K562 (cell line): Measurements from ENCODE around the gene CCSER1. TPM values are rescaled to one million over a fixed set of nuclear protein-coding genes. Genes with fewer than 3 reads are reported as not detected.

Source experiments
- ATAC-seq: fragments of 200-7000 bp; cut with Tn5 transposase; 3 replicates; pipeline ENCODE4 v1.9.1; 2020; ENCODE audit warnings: moderate library complexity
- BruUV-seq: library from RNA; stranded (reverse); fragments of 400-500 nt; replicated peaks from 2 replicates; lab custom pipeline; 2021; lab: Mats Ljungman, UMichigan
- CTCF ChIA-PET: fragments of 300-600 bp; formaldehyde crosslinking; extraction: SDS; loops from one replicate; lab custom pipeline; 2021; ENCODE audit warnings: low intra/inter-chr PET ratio; lab: Yijun Ruan, JAX
- POLR2A ChIA-PET: fragments of 300-600, 350-650 bp; sonication (Branson Sonifier 250); formaldehyde crosslinking; extraction: SDS; loops from one replicate; lab custom pipeline; 2021; ENCODE audit warnings: antibody characterized with exemption, inconsistent platforms; lab: Yijun Ruan, JAX
- DNase-seq, 4 experiments: peaks; one replicate each; pipeline versions ENCODE4 v3.0.0 to v3.0.0-alpha.2; 2011 to 2018; ENCODE audit warnings: low spot score in 3 of 4, mixed read lengths in 3 of 4; ENCODE audit errors: extremely low read depth in 1 of 4
- FAIRE-seq: peaks from 2 replicates; lab custom pipeline; 2011; peaks lifted over from hg19 to GRCh38; lab: Jason Lieb, UNC
- H2AFZ ChIP-seq: 2 replicates; pipeline ENCODE4 v1.6.0; 2011; ENCODE audit warnings: low read depth, low read length, control low read depth, inconsistent platforms
- H3K27ac ChIP-seq: fragments of 200-600 bp; 3 replicates; pipeline ENCODE4 v1.8.0; 2011; ENCODE audit warnings: low read depth, mild to moderate bottlenecking, control low read depth, inconsistent platforms, low read length, moderate library complexity, mixed read lengths; ENCODE audit errors: extremely low read depth
- H3K27me3 ChIP-seq, 2 experiments: fragments of 300-600 bp in 1 of 2; 2 replicates in 1 of 2; 3 replicates in 1 of 2; pipeline versions ENCODE4 v1.6.0 to v1.8.0; 2011; ENCODE audit warnings: inconsistent platforms in 2 of 2, low read length in 2 of 2, mild to moderate bottlenecking in 1 of 2, mixed read lengths in 1 of 2, moderate library complexity in 1 of 2; ENCODE audit not compliant: control insufficient read depth in 2 of 2, insufficient read depth in 2 of 2
- H3K36me3 ChIP-seq: fragments of 300-600 bp; 3 replicates; pipeline ENCODE4 v1.8.0; 2011; ENCODE audit warnings: mild to moderate bottlenecking, low read length, inconsistent platforms; ENCODE audit not compliant: control insufficient read depth, insufficient read depth
- H3K4me1 ChIP-seq, 2 experiments: fragments of 200-600 bp in 1 of 2; replicated peaks in 1 of 2; 2 replicates in 1 of 2; 3 replicates in 1 of 2; pipeline versions ENCODE4 v1.5.1 to v1.8.0; 2011; ENCODE audit warnings: inconsistent platforms in 2 of 2, low read length in 2 of 2, mild to moderate bottlenecking in 1 of 2, mixed read lengths in 1 of 2, moderate library complexity in 1 of 2; ENCODE audit not compliant: control insufficient read depth in 2 of 2, insufficient read depth in 2 of 2
- H3K4me2 ChIP-seq: 2 replicates; pipeline ENCODE4 v1.6.1; 2011; ENCODE audit warnings: low read length, control low read depth, inconsistent platforms, mixed read lengths; ENCODE audit not compliant: insufficient read depth
- H3K4me3 ChIP-seq: fragments of 200-600 bp; sonication (generic), shearing (Covaris generic); 2 replicates; pipeline ENCODE4 v1.5.1; 2016; ENCODE audit warnings: control low read depth, inconsistent platforms
- H3K79me2 ChIP-seq: fragments of 200-600 bp; 3 replicates; pipeline ENCODE4 v1.8.0; 2011; ENCODE audit warnings: low read length, inconsistent platforms; ENCODE audit not compliant: control insufficient read depth, insufficient read depth
- H3K9ac ChIP-seq, 2 experiments: 2 replicates each; pipeline versions ENCODE4 v1.6.0 to v1.6.1; 2011; ENCODE audit warnings: low read depth in 2 of 2, low read length in 2 of 2, control low read depth in 1 of 2, inconsistent platforms in 1 of 2, mild to moderate bottlenecking in 1 of 2, mixed read lengths in 1 of 2; ENCODE audit not compliant: insufficient read depth in 1 of 2
- H3K9me1 ChIP-seq: one replicate; pipeline ENCODE4 v1.6.0; 2011; ENCODE audit warnings: inconsistent platforms, mild to moderate bottlenecking, low read length, moderate library complexity; ENCODE audit not compliant: control insufficient read depth, insufficient read depth
- H3K9me3 ChIP-seq: replicated peaks from 2 replicates; pipeline ENCODE4 v1.5.1; 2011; ENCODE audit warnings: low read depth, low read length, inconsistent platforms; ENCODE audit not compliant: control insufficient read depth, insufficient read depth
- H4K20me1 ChIP-seq: replicated peaks from 2 replicates; pipeline ENCODE4 v1.6.1; 2011; ENCODE audit warnings: low read length, inconsistent platforms, mixed read lengths; ENCODE audit not compliant: control insufficient read depth, insufficient read depth
- E2F8 ChIP-seq: fragments of 450-650 bp; IDR thresholded peaks from 2 replicates; pipeline ENCODE4 v1.7.1; 2018; ENCODE audit warnings: mild to moderate bottlenecking, low read depth; ENCODE audit not compliant: partially characterized antibody
- ELF4 ChIP-seq: fragments of 450-650 bp; formaldehyde crosslinking; IDR thresholded peaks from 2 replicates; pipeline ENCODE4 v1.4.0; 2022; ENCODE audit warnings: missing genetic modification characterization
- FUS ChIP-seq: fragments of 200-400 bp; formaldehyde crosslinking; optimal IDR thresholded peaks from 2 replicates; pipeline ENCODE3; 2017; ENCODE audit warnings: low read depth, low read length
- HDAC6 ChIP-seq: IDR thresholded peaks from 2 replicates; pipeline ENCODE4 v1.6.1; 2012; ENCODE audit warnings: low read depth, mild to moderate bottlenecking, control low read depth, inconsistent platforms, low read length, moderate library complexity
- LARP7 ChIP-seq: fragments of 450-650 bp; IDR thresholded peaks from 2 replicates; pipeline ENCODE4 v1.6.1; 2016
- MLLT1 ChIP-seq, 2 experiments: fragments of 450-650 bp; IDR thresholded peaks; 2 replicates each; pipeline ENCODE4 v1.6.1; 2016
- POLR2B ChIP-seq: fragments of 450-650 bp; IDR thresholded peaks from 2 replicates; pipeline ENCODE4 v1.6.1; 2018; ENCODE audit warnings: low read depth; ENCODE audit not compliant: partially characterized antibody
- TAL1 ChIP-seq: fragments of 450-650 bp; IDR thresholded peaks from 2 replicates; pipeline ENCODE4 v1.6.1; 2016; ENCODE audit warnings: mild to moderate bottlenecking
- ZKSCAN3 ChIP-seq: fragments of 250-450 bp; sonication (Bioruptor Pico); IDR thresholded peaks from 2 replicates; pipeline ENCODE4 v1.4.0; 2020
- ZNF57 ChIP-seq: fragments of 450-650 bp; formaldehyde crosslinking; IDR thresholded peaks from 2 replicates; pipeline ENCODE4 v1.4.0; 2020; ENCODE audit warnings: mild to moderate bottlenecking, moderate library complexity
- ZNF586 ChIP-seq: fragments of 450-650 bp; formaldehyde crosslinking; conservative IDR thresholded peaks from 2 replicates; pipeline ENCODE4 v1.4.0; 2020; ENCODE audit warnings: mild to moderate bottlenecking, moderate library complexity
- ZNF592 ChIP-seq: fragments of 450-650 bp; IDR thresholded peaks from 2 replicates; pipeline ENCODE4 v1.6.1; 2017; ENCODE audit warnings: antibody characterized with exemption, mild to moderate bottlenecking
- in situ Hi-C: fragments of 300-500 bp; cut with MboI; formaldehyde crosslinking; loops from 4 replicates; pipeline ENCODE4 v1.15.0; 2018; ENCODE audit warnings: inconsistent platforms, mixed read lengths
- intact Hi-C: fragments of 100-400 bp; cut with micrococcal nuclease; formaldehyde crosslinking; loops from 2 replicates; pipeline ENCODE4 v1.14.2; 2022
- polyA plus RNA-seq, 8 experiments: library from polyadenylated mRNA; depleted of rRNA in 4 of 8; stranded (reverse) in 5 of 8; unstranded in 3 of 8; fragments of >200 nt; fragmentation: Nextera tagmentation in 2 of 8; fragmentation: Illumina TruSeq in 1 of 8; extraction: Ambion mirVana in 2 of 8; extraction: Trizol in 1 of 8; gene quantifications; 2 replicates each; pipeline versions ENCODE4 v1.2.1 to v1.2.3, GENCODE V29; 2011 to 2014; ENCODE audit warnings: inconsistent platforms in 1 of 8, missing spikeins in 1 of 8
- total RNA-seq, 7 experiments: library from RNA; depleted of rRNA in 6 of 7; stranded (reverse); fragments of >200 nt in 6 of 7; fragmentation: Illumina TruSeq in 2 of 7; extraction: Trizol in 2 of 7; gene quantifications; 2 replicates each; pipeline versions ENCODE4 v1.2.1 to v1.2.3, GENCODE V29; 2011 to 2021; ENCODE audit warnings: low replicate concordance in 1 of 7

CCSER1 gene
- total and polyA plus RNA-seq, 9 of the 15 experiments (the other 6 are each of a cell fraction or from before 2014, with no cell fraction given): not detected

- Histone ChIP-seq H3K27ac (no peak overlapping the region), H3K4me3 (no peak overlapping the region), H3K36me3 (no peaks in the 10 kb centered on the region), H2AFZ (no peak overlapping the region), H3K9ac (no peak overlapping the region), H3K4me2 (no peak overlapping the region), H3K9me3 (no peaks in the 10 kb centered on the region), H3K27me3 (no peaks in the 10 kb centered on the region), H4K20me1 (no peaks in the 10 kb centered on the region), H3K79me2 (no peaks in the 10 kb centered on the region), H3K9me1 (no peaks in the 10 kb centered on the region), H3K4me1 (no peaks in the 10 kb centered on the region)
- DNase-seq (no peak), FAIRE-seq (no peak), ATAC-seq (no peak)
- intact Hi-C loops (no loop called here), in situ Hi-C loops (no loop called here)
- ChIA-PET POLR2A (interaction anchor here (0.6 kb wide), 1 partner anchor 230 kb away, joined by 3 read pairs; no protein-coding TSS in a partner anchor), CTCF (no interaction called here)
- no TSS peak for BruUV-seq
- TF ChIP-seq FUS (no peak), E2F8 (no peak), ZNF57 (CRISPR knock-in tag) (no peak), ZKSCAN3 (CRISPR knock-in tag) (no peak), ELF4 (no peak), ZNF586 (CRISPR knock-in tag) (no peak), ZNF592 (no peak), TAL1 (no peak), LARP7 (no peak), HDAC6 (no peak), MLLT1 (IDR thresholded peaks at IDR 0.05) (no peak), POLR2B (no peak)
These were observed 996.5 kb downstream of the CCSER1 start for GRCh38 chr4:91123742-91124141.
